ENCODE measurements around the gene ITIH4. TPM values are rescaled to one million over a fixed set of nuclear protein-coding genes. Genes with fewer than 3 reads are reported as not detected.

The ITIH4 gene
- polyA plus RNA-seq, 3 donors, result 0.59 to 47.7 TPM; not detected in 1

DNA sequence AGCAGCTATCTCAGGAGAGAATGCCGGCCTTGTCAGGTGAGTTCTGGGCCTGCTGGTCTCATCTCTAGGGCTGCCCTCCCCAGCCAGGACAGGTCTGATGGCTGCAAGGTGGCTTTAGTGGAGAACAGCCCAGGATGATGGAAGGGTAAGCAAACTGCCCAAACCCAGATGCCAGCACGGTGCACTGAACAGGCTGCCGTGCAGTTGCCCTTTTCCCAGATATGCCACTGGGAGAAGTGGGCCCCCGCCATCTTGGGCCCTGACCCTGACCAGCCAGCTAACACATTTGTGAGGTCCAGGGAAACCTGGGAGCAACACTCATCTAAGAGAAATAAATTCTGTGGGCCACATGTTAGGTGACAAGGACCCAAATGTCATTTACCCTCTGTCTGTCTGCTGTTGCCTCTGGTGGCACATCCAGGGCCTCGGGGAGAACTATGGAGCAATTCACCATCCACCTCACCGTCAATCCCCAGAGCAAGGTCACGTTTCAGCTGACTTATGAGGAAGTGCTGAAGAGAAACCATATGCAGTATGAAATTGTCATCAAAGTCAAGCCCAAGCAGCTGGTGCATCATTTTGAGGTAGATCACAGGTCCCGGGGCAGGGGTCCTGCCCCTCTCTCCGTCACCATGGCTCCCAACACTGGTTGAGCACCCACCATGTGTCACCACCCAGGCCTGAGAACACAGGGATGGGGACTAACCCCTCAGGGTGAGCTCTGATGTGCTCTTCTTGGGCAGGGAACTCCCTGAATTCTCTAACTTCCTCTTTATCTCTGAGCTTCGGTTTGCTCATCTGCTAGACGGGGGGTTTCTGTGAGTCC is 51.2 kb downstream of the ITIH4 start:
- Histone ChIP-seq H3K4me1 (ENCODE audit: control insufficient read depth in 1 of 2, insufficient read depth in 2 of 2, low read length in 2 of 2) (peaks cover 52 to 65% of the 10 kb centered on the region in 2 donors), H3K27ac (ENCODE audit: low read depth in 1 of 2, low read length in 2 of 2) (peak overlapping the region; percentile 92 to 95), H3K79me2 (ENCODE audit: insufficient read depth, low read length) (no peaks in the 10 kb centered on the region), H4K20me1 (ENCODE audit: insufficient read depth, low read length) (no peaks in the 10 kb centered on the region), H3K36me3 (replicated peaks in 1 of 2; ENCODE audit: control insufficient read depth in 1 of 2, insufficient read depth in 2 of 2, low read length in 2 of 2) (no peaks in the 10 kb centered on the region), H3K4me3 (replicated peaks in 1 of 3; ENCODE audit: low read depth in 2 of 3, low read length in 3 of 3) (no peak overlapping the region), H3K27me3 (ENCODE audit: control insufficient read depth in 2 of 2, insufficient read depth in 2 of 2, low read length in 2 of 2) (no peaks in the 10 kb centered on the region), H2AFZ (ENCODE audit: insufficient read depth, low read depth, low read length, poor library complexity, severe bottlenecking) (peak overlapping the region; percentile 18), H3K9ac (ENCODE audit: insufficient read depth, low read length, poor library complexity, severe bottlenecking) (peak overlapping the region; percentile 54), H3K4me2 (replicated peaks; ENCODE audit: extremely low read depth, low read length, poor library complexity, severe bottlenecking) (no peak overlapping the region), H3K9me3 (replicated peaks in 1 of 2; ENCODE audit: control insufficient read depth in 1 of 2, insufficient read depth in 1 of 2, low read length in 2 of 2) (no peaks in the 10 kb centered on the region)
- peaks cover 0 to 3% (median 0%) of the 10 kb centered on the region in 7 donors for H3K9me3 Mint-ChIP-seq
- H3K4me1 Mint-ChIP-seq, result peaks cover 67% of the 10 kb centered on the region
- TF ChIP-seq CTCF (IDR thresholded peaks at IDR 0.05), result no peak
- peak overlapping the region; percentile 95 to 99 (median 97) for H3K27ac Mint-ChIP-seq
- peak; percentile 85 to 97 (median 90) for DNase-seq
- intact Hi-C loops (cut with micrococcal nuclease), result no loop called here
- H3K4me3 Mint-ChIP-seq, result peak overlapping the region in 1 of 2 donors; percentile 5
- 83% methylated on average over 5 of the region's 11 CpGs for WGBS (ENCODE audit: insufficient coverage)
- H3K36me3 Mint-ChIP-seq, result peaks cover 2 to 8% of the 10 kb centered on the region in 2 donors
- H3K27me3 Mint-ChIP-seq (ENCODE audit: low read depth in 3 of 3), result peaks cover 4 to 6% (median 5%) of the 10 kb centered on the region in 3 donors

- Histone ChIP-seq H3K4me3 (replicated peaks in 1 of 3; ENCODE audit: low read depth in 2 of 3, low read length in 3 of 3) (no peak overlapping the region), H3K27me3 (ENCODE audit: control insufficient read depth in 2 of 2, insufficient read depth in 2 of 2, low read length in 2 of 2) (no peaks in the 10 kb centered on the region), H2AFZ (ENCODE audit: insufficient read depth, low read depth, low read length, poor library complexity, severe bottlenecking) (no peak overlapping the region), H3K4me2 (replicated peaks; ENCODE audit: extremely low read depth, low read length, poor library complexity, severe bottlenecking) (no peak overlapping the region), H3K4me1 (ENCODE audit: control insufficient read depth in 1 of 2, insufficient read depth in 2 of 2, low read length in 2 of 2) (peaks cover 52 to 65% of the 10 kb centered on the region in 2 donors), H3K9me3 (replicated peaks in 1 of 2; ENCODE audit: control insufficient read depth in 1 of 2, insufficient read depth in 1 of 2, low read length in 2 of 2) (no peaks in the 10 kb centered on the region), H4K20me1 (ENCODE audit: insufficient read depth, low read length) (no peaks in the 10 kb centered on the region), H3K27ac (ENCODE audit: low read depth in 1 of 2, low read length in 2 of 2) (peak overlapping the region; percentile 92 to 95), H3K79me2 (ENCODE audit: insufficient read depth, low read length) (no peaks in the 10 kb centered on the region), H3K9ac (ENCODE audit: insufficient read depth, low read length, poor library complexity, severe bottlenecking) (no peak overlapping the region), H3K36me3 (replicated peaks in 1 of 2; ENCODE audit: control insufficient read depth in 1 of 2, insufficient read depth in 2 of 2, low read length in 2 of 2) (no peaks in the 10 kb centered on the region)
- TF ChIP-seq CTCF (IDR thresholded peaks at IDR 0.05), result no peak
- intact Hi-C loops (cut with micrococcal nuclease), result no loop called here
- Mint-ChIP-seq H3K36me3 (peaks cover 2 to 13% of the 10 kb centered on the region in 2 donors), H3K9me3 (peaks cover 0 to 3% (median 0%) of the 10 kb centered on the region in 7 donors), H3K4me3 (no peak overlapping the region), H3K4me1 (peaks cover 67% of the 10 kb centered on the region), H3K27ac (peak overlapping the region; percentile 95 to 99 (median 97)), H3K27me3 (ENCODE audit: low read depth in 3 of 3) (peaks cover 2 to 6% (median 4%) of the 10 kb centered on the region in 3 donors)
- DNase-seq, result peak; percentile 44 to 82 (median 67)
- WGBS (ENCODE audit: insufficient coverage), result 41% methylated on average over 16 of the region's 17 CpGs
Measured at GRCh38 chr3:52777959-52778805, 52.3 kb downstream of the ITIH4 start.
